GM20000 (cell line): Measurements from ENCODE around the gene SUSD5.

Experiments used
- DNase-seq: peaks from one replicate; pipeline ENCODE4 v3.0.0; 2012; ENCODE audit warnings: low spot score
- TF ChIP-seq, protein P1 (sequence below): IDR thresholded peaks from 2 replicates; pipeline ENCODE4 v1.5.1; 2012; ENCODE audit warnings: mild to moderate bottlenecking, control low read depth; ENCODE audit errors: extremely low read depth, missing control alignments

The SUSD5 gene

DNA sequence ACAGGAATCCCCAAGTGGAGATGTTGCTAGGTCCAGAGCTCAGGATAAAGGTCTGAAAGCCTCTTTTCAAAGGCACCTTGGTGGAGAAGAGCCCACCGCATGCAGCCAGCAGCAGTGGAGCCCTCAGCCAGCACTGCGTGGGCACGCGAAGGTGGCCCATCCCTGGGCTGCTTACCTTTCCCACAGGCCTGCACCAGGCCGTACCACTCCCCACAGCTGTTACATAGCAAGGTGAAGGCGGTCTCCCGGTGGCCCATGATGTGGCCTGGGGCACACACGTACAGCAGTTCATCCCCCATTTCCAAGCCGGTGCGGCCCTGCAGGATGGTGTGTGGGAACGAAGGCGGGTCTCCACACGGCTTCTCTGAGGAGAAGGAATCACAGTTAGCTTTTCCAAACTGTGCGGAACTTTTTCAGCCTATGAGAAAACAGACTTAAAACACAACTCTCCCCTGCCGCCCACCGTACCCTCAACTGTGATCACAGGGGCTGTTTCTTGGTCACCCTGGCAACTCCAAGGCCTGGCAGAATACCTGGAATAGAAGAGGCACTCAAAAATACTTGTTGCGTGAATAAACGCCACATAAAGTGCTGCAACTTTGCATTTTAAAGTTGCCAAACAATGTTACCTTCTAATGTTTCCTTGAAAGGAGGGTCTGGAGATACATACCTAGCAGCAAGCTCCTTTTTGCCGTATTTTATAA, 43.7 kb downstream of the SUSD5 start:
- TF ChIP-seq, protein P1, sequence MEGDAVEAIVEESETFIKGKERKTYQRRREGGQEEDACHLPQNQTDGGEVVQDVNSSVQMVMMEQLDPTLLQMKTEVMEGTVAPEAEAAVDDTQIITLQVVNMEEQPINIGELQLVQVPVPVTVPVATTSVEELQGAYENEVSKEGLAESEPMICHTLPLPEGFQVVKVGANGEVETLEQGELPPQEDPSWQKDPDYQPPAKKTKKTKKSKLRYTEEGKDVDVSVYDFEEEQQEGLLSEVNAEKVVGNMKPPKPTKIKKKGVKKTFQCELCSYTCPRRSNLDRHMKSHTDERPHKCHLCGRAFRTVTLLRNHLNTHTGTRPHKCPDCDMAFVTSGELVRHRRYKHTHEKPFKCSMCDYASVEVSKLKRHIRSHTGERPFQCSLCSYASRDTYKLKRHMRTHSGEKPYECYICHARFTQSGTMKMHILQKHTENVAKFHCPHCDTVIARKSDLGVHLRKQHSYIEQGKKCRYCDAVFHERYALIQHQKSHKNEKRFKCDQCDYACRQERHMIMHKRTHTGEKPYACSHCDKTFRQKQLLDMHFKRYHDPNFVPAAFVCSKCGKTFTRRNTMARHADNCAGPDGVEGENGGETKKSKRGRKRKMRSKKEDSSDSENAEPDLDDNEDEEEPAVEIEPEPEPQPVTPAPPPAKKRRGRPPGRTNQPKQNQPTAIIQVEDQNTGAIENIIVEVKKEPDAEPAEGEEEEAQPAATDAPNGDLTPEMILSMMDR = no peak

DNA sequence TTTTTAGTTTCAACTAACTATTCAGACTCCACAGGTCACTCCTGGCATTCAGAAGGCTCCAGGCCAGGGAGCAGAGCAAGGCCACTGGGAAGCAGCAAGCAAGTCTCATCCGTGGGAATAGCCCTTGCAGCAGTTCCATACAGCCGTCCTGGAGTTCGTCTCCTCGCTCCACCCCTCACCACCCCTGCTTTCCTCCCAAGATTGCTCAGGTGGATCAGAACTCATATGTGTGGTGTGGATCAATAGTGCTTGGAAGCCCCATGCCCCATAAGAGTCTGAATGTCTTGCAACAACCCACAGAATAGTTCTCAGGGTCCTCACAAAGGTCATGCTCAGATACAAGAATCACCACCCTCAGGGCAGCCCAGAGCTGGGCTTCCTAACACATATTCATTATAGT, 44.5 kb downstream of the SUSD5 start:
- DNase-seq = no peak
- TF ChIP-seq, protein P1 = no peak

More for the DNA sequence above, 43.7 kb downstream of the SUSD5 start:
- no peak for DNase-seq

DNA sequence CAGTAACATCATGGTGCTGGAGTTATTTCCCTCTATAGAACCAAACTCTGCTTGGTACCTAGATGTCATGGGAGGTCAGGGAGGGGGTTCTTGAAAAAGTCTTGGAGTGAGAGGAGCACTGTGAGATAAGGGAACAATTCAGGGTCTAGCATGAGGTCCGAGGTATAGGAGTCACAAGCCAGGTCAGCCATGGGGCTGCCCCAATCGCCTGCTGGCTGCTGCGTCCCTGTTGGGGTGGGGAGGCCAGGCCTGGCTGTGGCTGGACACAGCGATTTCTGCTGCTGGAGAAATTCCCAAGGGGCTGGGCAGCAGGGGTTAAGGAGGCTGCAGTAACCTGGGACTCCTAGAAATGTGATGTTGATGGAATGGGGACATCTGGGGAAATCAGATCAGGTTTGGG, 44.9 kb downstream of the SUSD5 start:
- DNase-seq = no peak
- TF ChIP-seq, protein P1 = no peak

DNA sequence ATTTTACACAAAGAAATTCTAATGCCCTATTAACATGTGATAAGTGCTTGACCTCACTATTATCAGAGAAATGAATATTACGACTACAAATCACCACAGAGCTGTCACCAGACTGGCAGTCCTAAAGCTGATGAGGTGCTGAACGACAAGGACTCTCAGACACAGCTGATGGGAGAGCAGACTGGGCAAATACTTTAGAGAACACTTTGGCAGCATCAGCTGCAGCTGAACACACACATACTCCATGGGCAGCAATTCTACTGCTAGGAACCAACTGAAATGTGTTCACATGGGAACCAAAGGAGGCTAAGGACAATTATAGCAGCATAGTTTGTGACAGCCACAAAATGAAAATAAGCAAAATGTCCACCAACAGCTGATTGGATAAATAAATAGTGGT, 45.5 kb downstream of the SUSD5 start:
- TF ChIP-seq, protein P1 = no peak
- no peak for DNase-seq

DNA sequence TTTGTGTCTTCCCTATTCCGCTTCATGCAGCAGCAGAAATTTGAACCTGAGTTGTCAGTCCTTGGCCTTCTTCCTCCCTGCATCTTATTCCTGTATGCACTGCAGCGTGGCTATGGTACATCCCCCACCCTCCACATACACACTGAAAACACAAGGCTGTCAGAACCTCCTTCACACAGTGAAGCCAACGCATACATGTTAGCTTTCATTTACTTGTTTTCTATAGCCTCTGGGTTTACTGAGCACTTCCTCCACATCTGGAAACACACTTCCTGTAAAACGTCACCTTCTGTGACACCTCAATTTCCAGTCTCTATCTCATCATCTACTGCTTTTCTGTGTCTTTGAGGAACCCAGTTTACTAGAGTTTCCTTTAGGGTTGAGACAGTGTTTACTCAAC, 47.0 kb downstream of the SUSD5 start:
- TF ChIP-seq, protein P1 = no peak
- no peak for DNase-seq

DNA sequence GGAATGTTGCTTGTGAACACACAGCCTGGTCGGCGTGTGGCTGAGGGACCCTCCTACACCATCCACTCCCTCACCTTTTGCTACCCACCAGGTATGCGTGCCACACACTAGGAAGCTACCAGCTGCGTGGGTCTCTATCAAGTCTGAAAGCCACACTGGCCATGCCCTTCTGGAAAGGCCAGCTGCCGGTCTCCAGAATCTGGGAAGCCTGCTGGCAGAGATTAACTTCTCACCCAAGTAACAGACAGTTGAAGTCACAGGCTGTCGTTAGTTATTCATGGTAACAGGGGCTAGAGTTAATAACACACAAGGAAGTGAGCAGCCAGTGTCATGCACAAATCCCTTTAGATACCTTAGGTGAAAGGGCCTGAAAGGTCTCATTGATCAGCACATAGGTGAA, 48.1 kb downstream of the SUSD5 start:
- no peak for DNase-seq
- TF ChIP-seq, protein P1 = no peak

DNA sequence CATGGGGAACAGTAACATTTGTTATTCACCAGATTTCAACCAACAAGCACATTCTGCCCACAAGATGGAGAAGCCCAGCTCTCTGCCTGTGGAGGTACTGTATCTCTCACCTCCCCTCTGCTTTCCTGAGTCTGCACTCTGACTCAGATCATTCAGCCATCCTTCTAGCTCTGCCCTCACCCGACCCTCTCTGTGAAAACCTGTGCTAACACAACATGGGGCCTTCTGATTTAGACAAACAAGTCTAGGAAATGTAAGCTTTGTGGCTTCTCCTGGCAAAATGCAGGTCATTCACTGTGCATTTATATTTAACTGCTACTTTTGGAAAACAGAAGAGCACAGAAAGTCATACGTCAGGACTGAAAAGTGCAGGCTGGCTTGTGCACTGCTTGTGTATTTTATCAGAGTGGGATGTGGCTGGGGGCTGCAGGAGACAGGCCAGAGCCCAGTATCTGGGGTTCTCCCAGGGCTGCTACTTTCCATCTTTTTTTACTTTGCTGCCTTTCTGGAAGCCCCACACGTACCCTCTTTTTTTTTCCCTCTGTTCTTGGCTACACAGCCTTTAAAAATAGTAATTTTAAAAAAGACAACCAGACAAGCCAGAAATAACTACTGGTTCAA, 50.8 kb downstream of the SUSD5 start:
- no peak for DNase-seq
- TF ChIP-seq, protein P1 = no peak
